Esophagus (tissue), 2 donors: ENCODE results near the gene SF3A2. TPM values are rescaled to one million over a fixed set of nuclear protein-coding genes. Genes with fewer than 3 reads are reported as not detected.

Experiments
- H3K27ac ChIP-seq, 2 donors: one replicate each; pipeline ENCODE4 v1.5.1; 2013; ENCODE audit warnings: low read depth in 2 of 2, mild to moderate bottlenecking in 2 of 2, inconsistent platforms in 1 of 2, low read length in 1 of 2, moderate library complexity in 1 of 2
- H3K27me3 ChIP-seq, 2 donors: one replicate each; pipeline ENCODE4 v1.6.1; 2013; ENCODE audit warnings: low read length in 2 of 2, control low read depth in 1 of 2, mild to moderate bottlenecking in 1 of 2; ENCODE audit not compliant: insufficient read depth in 2 of 2, control insufficient read depth in 1 of 2
- H3K36me3 ChIP-seq, 2 donors: one replicate each; pipeline ENCODE4 v1.6.1; 2013; ENCODE audit warnings: low read length in 1 of 2; ENCODE audit not compliant: control insufficient read depth in 2 of 2, insufficient read depth in 2 of 2
- H3K4me1 ChIP-seq, 2 donors: one replicate each; pipeline ENCODE4 v1.6.1; 2013; ENCODE audit warnings: low read length in 1 of 2; ENCODE audit not compliant: control insufficient read depth in 2 of 2, insufficient read depth in 2 of 2
- H3K4me3 ChIP-seq, 2 donors: one replicate each; pipeline ENCODE4 v1.5.1; 2013; ENCODE audit warnings: low read length in 2 of 2, mild to moderate bottlenecking in 2 of 2, low read depth in 1 of 2, moderate library complexity in 1 of 2
- H3K9me3 ChIP-seq, 2 donors: one replicate each; pipeline ENCODE4 v1.6.1; 2013; ENCODE audit warnings: mild to moderate bottlenecking in 2 of 2, low read depth in 1 of 2, low read length in 1 of 2, moderate library complexity in 1 of 2; ENCODE audit not compliant: control insufficient read depth in 2 of 2, insufficient read depth in 1 of 2
- WGBS, 2 donors: extraction: QIAGEN DNeasy Blood & Tissue Kit; methylation state at CpG; one replicate each; pipeline ENCODE4 v1.1.7; 2013; 5-methylcytosine and 5-hydroxymethylcytosine counted together
- polyA plus RNA-seq, 2 donors: library from polyadenylated mRNA; stranded (reverse); fragments of 200-250 nt; gene quantifications; one replicate each; pipeline ENCODE4 v1.2.3, GENCODE V29; 2013
- donor health status: healthy with polysubstance abuse.
- donor health status: Bipolar disorder and iron deficiency.

The SF3A2 gene
- polyA plus RNA-seq, 2 donors, result 38.2 to 55.3 TPM

GRCh38 chr19:2245273-2245672 lies 8.6 kb downstream of the SF3A2 start:
- Histone ChIP-seq H3K27me3 (peaks cover 0 to 3% of the 10 kb centered on the region in 2 donors), H3K4me1 (peaks cover 6 to 23% of the 10 kb centered on the region in 2 donors), H3K9me3 (no peaks in the 10 kb centered on the region), H3K36me3 (peaks cover 15 to 54% of the 10 kb centered on the region in 2 donors), H3K27ac (no peak overlapping the region), H3K4me3 (no peak overlapping the region)
- WGBS, 2 donors, result 95% methylated on average over 15 of the region's 15 CpGs

DNA sequence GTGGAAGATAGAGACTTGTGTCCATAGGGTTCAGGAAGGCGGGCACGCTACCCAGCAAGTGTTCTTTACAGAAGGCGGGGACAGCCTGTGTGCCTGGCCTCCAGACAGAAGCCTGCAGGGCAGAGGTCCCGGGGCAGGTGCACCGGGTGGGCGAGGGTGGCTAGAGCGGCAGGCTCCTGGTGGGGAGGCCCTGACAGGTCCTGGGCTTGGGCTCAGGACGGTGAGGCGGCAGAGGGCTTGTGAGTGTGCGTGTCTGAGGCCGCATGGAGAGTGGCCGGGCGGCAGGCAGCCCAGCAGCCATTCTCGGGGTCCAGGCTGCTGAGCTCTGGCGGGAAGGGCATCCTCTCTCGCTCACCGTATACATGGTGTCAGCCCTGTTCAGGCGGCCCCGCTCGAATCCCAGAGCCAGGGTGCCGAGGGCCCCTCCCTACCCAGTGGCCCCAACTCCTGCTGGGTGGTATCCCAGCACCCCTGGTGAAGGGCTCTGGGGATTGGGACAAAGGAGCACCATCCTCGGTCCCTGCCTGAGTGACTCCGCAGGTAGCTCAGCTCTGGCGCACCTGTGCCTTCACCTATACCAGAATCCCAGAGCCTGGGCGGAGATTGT lies 9.5 kb downstream of the SF3A2 start:
- Histone ChIP-seq H3K27ac (no peak overlapping the region), H3K4me1 (peaks cover 3 to 23% of the 10 kb centered on the region in 2 donors), H3K4me3 (no peak overlapping the region), H3K9me3 (no peaks in the 10 kb centered on the region), H3K27me3 (peaks cover 0 to 10% of the 10 kb centered on the region in 2 donors), H3K36me3 (peaks cover 15 to 54% of the 10 kb centered on the region in 2 donors)
- 91 to 92% methylated on average over 25 of the region's 25 CpGs for WGBS, 2 donors

GRCh38 chr19:2246801-2247361 lies 10.3 kb downstream of the SF3A2 start:
- Histone ChIP-seq H3K4me1 (peaks cover 6 to 24% of the 10 kb centered on the region in 2 donors), H3K27ac (no peak overlapping the region), H3K36me3 (peaks cover 15 to 54% of the 10 kb centered on the region in 2 donors), H3K4me3 (no peak overlapping the region), H3K27me3 (peaks cover 0 to 13% of the 10 kb centered on the region in 2 donors), H3K9me3 (no peaks in the 10 kb centered on the region)
- WGBS, 2 donors, result 83 to 84% methylated on average over 26 of the region's 26 CpGs

- H3K27ac ChIP-seq, result no peak overlapping the region
- H3K36me3 ChIP-seq, result peaks cover 15 to 54% of the 10 kb centered on the region in 2 donors
- peaks cover 6 to 20% of the 10 kb centered on the region in 2 donors for H3K4me1 ChIP-seq
- no peaks in the 10 kb centered on the region for H3K9me3 ChIP-seq
- no peak overlapping the region for H3K4me3 ChIP-seq
- 84 to 87% methylated on average over 23 to 28 of the region's 28 CpGs for WGBS, 2 donors
- H3K27me3 ChIP-seq, result peaks cover 0 to 15% of the 10 kb centered on the region in 2 donors
These were observed 10.9 kb downstream of the SF3A2 start for GRCh38 chr19:2247433-2248101.

GRCh38 chr19:2248136-2249009 lies 11.7 kb downstream of the SF3A2 start:
- Histone ChIP-seq H3K4me3 (no peak overlapping the region), H3K4me1 (peaks cover 7 to 23% of the 10 kb centered on the region in 2 donors), H3K27me3 (peaks cover 0 to 23% of the 10 kb centered on the region in 2 donors), H3K36me3 (peaks cover 15 to 50% of the 10 kb centered on the region in 2 donors), H3K9me3 (no peaks in the 10 kb centered on the region), H3K27ac (no peak overlapping the region)
- WGBS, 2 donors, result 83 to 85% methylated on average over 16 to 21 of the region's 21 CpGs

- Histone ChIP-seq H3K4me3 (peak within 1 kb of the TSS in 1 of 2 donors; percentile 10), H3K4me1 (peaks cover 11 to 29% of the 10 kb centered on the region in 2 donors), H3K9me3 (no peaks in the 10 kb centered on the region), H3K36me3 (peaks cover 15 to 41% of the 10 kb centered on the region in 2 donors), H3K27me3 (peaks cover 0 to 25% of the 10 kb centered on the region in 2 donors), H3K27ac (no peak within 1 kb of the TSS)
- WGBS, 2 donors, result 74 to 75% methylated on average over 27 of the region's 27 CpGs
These were observed 12.6 kb downstream of the SF3A2 start, which contains the start of gene AMH for GRCh38 chr19:2249010-2249866. Gene AMH, plus strand, starts transcription at chr19:2249323. Its CDS starts 10 bp downstream, at chr19:2249333.

GRCh38 chr19:2249880-2250765 lies 13.5 kb downstream of the SF3A2 start:
- H3K4me1 ChIP-seq, result peaks cover 11 to 29% of the 10 kb centered on the region in 2 donors
- 16 to 22% methylated on average over 41 to 43 of the region's 43 CpGs for WGBS, 2 donors
- no peak overlapping the region for H3K27ac ChIP-seq
- peaks cover 0 to 25% of the 10 kb centered on the region in 2 donors for H3K27me3 ChIP-seq
- peak overlapping the region in 1 of 2 donors; percentile 10 for H3K4me3 ChIP-seq
- peaks cover 14 to 35% of the 10 kb centered on the region in 2 donors for H3K36me3 ChIP-seq
- H3K9me3 ChIP-seq, result no peaks in the 10 kb centered on the region

DNA sequence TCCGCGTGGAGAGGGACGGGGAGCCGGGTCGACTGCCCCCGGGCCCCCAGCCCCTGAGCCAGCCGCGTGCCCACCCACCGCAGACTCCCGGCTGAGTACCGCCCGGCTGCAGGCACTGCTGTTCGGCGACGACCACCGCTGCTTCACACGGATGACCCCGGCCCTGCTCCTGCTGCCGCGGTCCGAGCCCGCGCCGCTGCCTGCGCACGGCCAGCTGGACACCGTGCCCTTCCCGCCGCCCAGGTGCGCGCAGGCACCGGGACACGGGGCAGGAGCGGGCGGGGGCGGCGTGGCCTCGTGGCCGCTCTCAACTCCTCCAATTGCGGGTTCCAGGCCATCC lies 14.1 kb downstream of the SF3A2 start:
- Histone ChIP-seq H3K36me3 (peaks cover 7 to 29% of the 10 kb centered on the region in 2 donors), H3K9me3 (no peaks in the 10 kb centered on the region), H3K27ac (no peak overlapping the region), H3K4me1 (peaks cover 11 to 29% of the 10 kb centered on the region in 2 donors), H3K4me3 (no peak overlapping the region), H3K27me3 (peaks cover 0 to 25% of the 10 kb centered on the region in 2 donors)
- 7 to 8% methylated on average over 29 to 40 of the region's 40 CpGs for WGBS, 2 donors
